Peyer's patch (tissue), 4 donors: ENCODE results near the gene NUDT1. TPM values are rescaled to one million over a fixed set of nuclear protein-coding genes. Genes with fewer than 3 reads are reported as not detected.

Source experiments
- DNase-seq, 3 donors: peaks; one replicate each; pipeline ENCODE4 v3.0.0-alpha.2; 2017 to 2019
- H3K27ac ChIP-seq, 4 donors: fragments of 200-600 bp; sonication (generic); one replicate each; pipeline ENCODE4 v1.5.1; 2016 to 2019
- H3K27me3 ChIP-seq, 2 donors: fragments of 200-600 bp; sonication (generic); one replicate each; pipeline ENCODE4 v1.5.1; 2019
- H3K36me3 ChIP-seq, 3 donors: fragments of 200-600 bp; sonication (generic); one replicate each; pipeline ENCODE4 v1.5.1; 2016 to 2019
- H3K4me1 ChIP-seq, 4 donors: fragments of 200-600 bp; sonication (generic); one replicate each; pipeline ENCODE4 v1.5.1; 2016 to 2019
- H3K4me3 ChIP-seq, 4 donors: fragments of 200-600 bp; sonication (generic); 1 replicate in 3 of 4; 2 replicates in 1 of 4; pipeline ENCODE4 v1.5.1; 2016 to 2019; ENCODE audit warnings: mild to moderate bottlenecking in 1 of 4
- H3K9me3 ChIP-seq, 4 donors: fragments of 200-600 bp; sonication (generic); one replicate each; pipeline ENCODE4 v1.5.1; 2016 to 2019; ENCODE audit warnings: mild to moderate bottlenecking in 1 of 4
- POLR2A ChIP-seq, 2 donors: fragments of 450-650 bp; IDR thresholded peaks; one replicate each; pipeline ENCODE4 v1.5.1; 2017; ENCODE audit warnings: antibody characterized with exemption in 2 of 2, mild to moderate bottlenecking in 2 of 2, moderate library complexity in 2 of 2
- total RNA-seq, 4 donors: library from RNA; depleted of rRNA; stranded (reverse); fragments of >200 nt; gene quantifications; one replicate each; pipeline ENCODE4 v1.1.0, GENCODE V29; 2016
- TF ChIP-seq, protein P1 (sequence below), 6 experiments: fragments of 450-650 bp in 4 of 6; fragments of 200-600 bp in 2 of 6; sonication (generic) in 1 of 6; IDR thresholded peaks; one replicate each; pipeline ENCODE4 v1.5.1; 2017 to 2019; ENCODE audit warnings: antibody characterized with exemption in 6 of 6, mild to moderate bottlenecking in 3 of 6, moderate library complexity in 1 of 6

Gene NUDT1
- total RNA-seq, 4 donors from 2014 or later = 3.2 to 75.1 (median 11.6) TPM

DNA sequence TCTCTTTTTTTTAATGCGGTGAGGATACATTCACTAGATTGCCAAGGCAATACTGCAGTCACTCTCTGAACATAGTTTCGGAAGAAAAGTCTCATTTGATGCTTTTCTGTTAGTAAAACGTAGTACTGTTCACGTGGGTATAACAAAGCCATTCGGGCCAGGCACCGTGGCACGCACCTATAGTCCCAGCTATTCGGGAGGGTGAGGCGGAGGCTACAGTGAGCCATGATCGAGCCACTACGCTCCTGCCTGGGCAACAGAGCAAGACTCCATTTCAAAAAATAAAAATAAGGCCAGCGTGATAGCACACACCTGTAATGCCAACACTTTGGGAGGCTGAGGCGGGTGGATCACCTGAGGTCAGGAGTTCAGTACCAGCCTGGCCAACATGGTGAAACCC lies 47.6 kb downstream of the NUDT1 start:
- no peaks in the 10 kb centered on the region for H3K4me1 ChIP-seq
- H3K4me3 ChIP-seq = no peak overlapping the region
- no peaks in the 10 kb centered on the region for H3K36me3 ChIP-seq
- no peaks in the 10 kb centered on the region for H3K27me3 ChIP-seq
- TF ChIP-seq, protein P1, sequence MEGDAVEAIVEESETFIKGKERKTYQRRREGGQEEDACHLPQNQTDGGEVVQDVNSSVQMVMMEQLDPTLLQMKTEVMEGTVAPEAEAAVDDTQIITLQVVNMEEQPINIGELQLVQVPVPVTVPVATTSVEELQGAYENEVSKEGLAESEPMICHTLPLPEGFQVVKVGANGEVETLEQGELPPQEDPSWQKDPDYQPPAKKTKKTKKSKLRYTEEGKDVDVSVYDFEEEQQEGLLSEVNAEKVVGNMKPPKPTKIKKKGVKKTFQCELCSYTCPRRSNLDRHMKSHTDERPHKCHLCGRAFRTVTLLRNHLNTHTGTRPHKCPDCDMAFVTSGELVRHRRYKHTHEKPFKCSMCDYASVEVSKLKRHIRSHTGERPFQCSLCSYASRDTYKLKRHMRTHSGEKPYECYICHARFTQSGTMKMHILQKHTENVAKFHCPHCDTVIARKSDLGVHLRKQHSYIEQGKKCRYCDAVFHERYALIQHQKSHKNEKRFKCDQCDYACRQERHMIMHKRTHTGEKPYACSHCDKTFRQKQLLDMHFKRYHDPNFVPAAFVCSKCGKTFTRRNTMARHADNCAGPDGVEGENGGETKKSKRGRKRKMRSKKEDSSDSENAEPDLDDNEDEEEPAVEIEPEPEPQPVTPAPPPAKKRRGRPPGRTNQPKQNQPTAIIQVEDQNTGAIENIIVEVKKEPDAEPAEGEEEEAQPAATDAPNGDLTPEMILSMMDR (IDR thresholded peaks at IDR 0.05) = no peak
- TF ChIP-seq POLR2A (IDR thresholded peaks at IDR 0.05) = no peak
- DNase-seq = no peak
- no peaks in the 10 kb centered on the region for H3K9me3 ChIP-seq
- no peak overlapping the region for H3K27ac ChIP-seq

DNA sequence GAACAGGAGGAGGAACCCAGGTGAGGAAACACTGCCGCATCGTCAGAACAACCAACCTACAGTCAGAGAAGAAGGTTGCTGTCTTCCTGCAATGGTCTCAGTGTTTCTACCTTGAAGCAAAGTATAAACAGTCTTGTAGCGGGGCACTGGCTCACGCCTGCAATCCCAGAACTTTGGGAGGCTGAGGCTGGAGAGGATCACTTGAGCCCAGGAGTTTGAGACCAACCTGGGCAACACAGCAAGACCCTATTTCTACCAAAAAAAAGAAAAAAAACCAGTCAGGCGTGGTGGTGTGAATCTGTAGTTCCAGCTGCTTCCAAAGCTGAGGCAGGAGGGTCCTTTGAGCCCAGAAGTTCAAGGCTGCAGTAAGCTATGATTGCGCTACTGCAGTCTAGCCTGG lies 48.9 kb downstream of the NUDT1 start:
- DNase-seq = no peak

DNA sequence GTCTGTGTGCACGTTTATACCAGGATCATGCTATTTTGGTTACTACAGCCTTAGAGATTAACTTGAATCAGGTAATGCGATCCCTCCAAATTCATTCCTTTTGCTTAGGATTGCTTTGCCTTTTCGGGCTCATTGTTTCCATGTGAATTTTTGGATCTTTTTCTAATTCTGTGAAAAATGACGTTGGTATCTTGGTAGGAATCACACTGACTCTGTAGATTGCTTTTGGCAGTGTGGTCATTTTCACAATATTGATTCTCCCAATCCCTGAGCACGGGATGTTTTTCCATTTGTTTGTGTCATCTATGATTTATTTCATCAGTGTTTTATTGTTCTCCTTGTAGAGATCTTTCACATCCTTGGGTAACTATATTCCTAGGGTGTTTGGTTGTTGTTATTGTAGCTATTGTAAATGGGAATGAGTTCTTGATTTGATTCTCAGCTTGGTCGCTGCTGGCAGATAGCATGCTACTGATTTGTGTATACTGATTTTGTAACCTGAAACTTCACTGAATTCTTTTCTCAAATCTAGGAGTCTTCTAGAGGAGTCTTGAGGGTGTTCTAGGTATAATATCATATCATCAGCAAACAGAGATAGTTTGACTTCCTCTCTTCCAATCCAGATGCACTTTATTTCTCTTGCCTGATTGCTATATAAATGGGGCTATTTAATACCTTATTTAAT lies 54.1 kb downstream of the NUDT1 start:
- no peak for TF ChIP-seq POLR2A (IDR thresholded peaks at IDR 0.05)
- TF ChIP-seq, protein P1 (IDR thresholded peaks at IDR 0.05) = no peak
- Histone ChIP-seq H3K4me3 (no peak overlapping the region), H3K27ac (peak overlapping the region in 1 of 4 donors; percentile 35), H3K27me3 (no peaks in the 10 kb centered on the region), H3K36me3 (no peaks in the 10 kb centered on the region), H3K4me1 (no peaks in the 10 kb centered on the region), H3K9me3 (no peaks in the 10 kb centered on the region)
- no peak for DNase-seq

More for the DNA sequence above, 48.9 kb downstream of the NUDT1 start:
- Histone ChIP-seq H3K36me3 (no peaks in the 10 kb centered on the region), H3K27ac (no peak overlapping the region), H3K4me1 (no peaks in the 10 kb centered on the region), H3K4me3 (no peak overlapping the region), H3K9me3 (no peaks in the 10 kb centered on the region), H3K27me3 (no peaks in the 10 kb centered on the region)
- TF ChIP-seq POLR2A (IDR thresholded peaks at IDR 0.05) = no peak
- TF ChIP-seq, protein P1 (IDR thresholded peaks at IDR 0.05) = no peak

GRCh38 chr7:2296832-2297231 lies 54.8 kb downstream of the NUDT1 start:
- TF ChIP-seq, protein P1 (IDR thresholded peaks at IDR 0.05) = no peak
- TF ChIP-seq POLR2A (IDR thresholded peaks at IDR 0.05) = no peak
- H3K9me3 ChIP-seq = no peaks in the 10 kb centered on the region
- no peaks in the 10 kb centered on the region for H3K4me1 ChIP-seq
- H3K36me3 ChIP-seq = no peaks in the 10 kb centered on the region
- H3K4me3 ChIP-seq = no peak overlapping the region
- DNase-seq = no peak
- peak overlapping the region in 1 of 4 donors; percentile 35 for H3K27ac ChIP-seq
- H3K27me3 ChIP-seq = no peaks in the 10 kb centered on the region

- TF ChIP-seq, protein P1 (IDR thresholded peaks at IDR 0.05) = no peak
- TF ChIP-seq POLR2A (IDR thresholded peaks at IDR 0.05) = no peak
- Histone ChIP-seq H3K9me3 (no peaks in the 10 kb centered on the region), H3K4me3 (no peak overlapping the region), H3K4me1 (no peaks in the 10 kb centered on the region), H3K27ac (peak overlapping the region; percentile 42 to 62 (median 52)), H3K36me3 (no peaks in the 10 kb centered on the region), H3K27me3 (no peaks in the 10 kb centered on the region)
- peak in 2 of 3 donors; percentile 62 to 66 for DNase-seq
Measured at GRCh38 chr7:2299131-2299829, 57.3 kb downstream of the NUDT1 start.
